HG03108 (cell line): ENCODE results near the gene CDC20B.
"Not testable (repeated sequence)": the region's sequence is repeated elsewhere in the genome, so short reads cannot be mapped to it uniquely, and the experiment has no call there.

Experiments used
- ATAC-seq: cut with Tn5 transposase; IDR thresholded peaks from one replicate; pipeline ENCODE4 v1.9.1; 2021; ENCODE audit warnings: moderate library complexity; ENCODE audit not compliant: unreplicated experiment

The CDC20B gene

DNA sequence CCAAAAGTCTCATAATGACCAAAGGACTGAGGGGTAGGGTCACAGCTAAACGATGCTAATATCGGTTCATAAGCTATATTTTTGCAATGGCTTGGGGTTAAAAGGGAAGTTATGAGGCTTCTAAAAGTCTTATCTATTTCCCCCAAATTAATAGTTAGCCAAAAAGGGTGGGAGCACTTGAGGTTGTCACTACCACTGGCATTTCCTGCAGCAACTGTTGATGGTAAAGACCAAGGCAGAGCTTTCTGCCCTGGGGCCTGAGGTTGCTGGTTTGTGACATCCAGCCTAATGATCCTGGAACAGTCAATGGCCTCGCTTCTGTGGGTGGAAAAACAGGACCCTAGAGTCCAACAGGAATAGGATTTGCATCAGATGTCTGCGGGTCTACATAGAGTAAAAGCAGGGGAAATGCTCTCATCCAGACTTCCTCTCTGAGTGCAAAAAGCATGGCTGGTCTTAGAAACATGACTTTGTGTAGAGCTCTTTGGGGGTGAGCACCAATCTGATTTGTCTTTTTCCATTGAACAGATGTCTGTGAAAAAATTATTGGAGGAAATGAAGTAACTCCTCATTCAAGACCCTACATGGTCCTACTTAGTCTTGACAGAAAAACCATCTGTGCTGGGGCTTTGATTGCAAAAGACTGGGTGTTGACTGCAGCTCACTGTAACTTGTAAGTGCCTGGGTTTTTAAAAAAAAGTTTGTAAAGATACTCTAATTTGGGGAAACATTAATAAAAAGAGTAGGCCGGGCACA, 67.9 kb downstream of the CDC20B start:
- ATAC-seq, result no peak

DNA sequence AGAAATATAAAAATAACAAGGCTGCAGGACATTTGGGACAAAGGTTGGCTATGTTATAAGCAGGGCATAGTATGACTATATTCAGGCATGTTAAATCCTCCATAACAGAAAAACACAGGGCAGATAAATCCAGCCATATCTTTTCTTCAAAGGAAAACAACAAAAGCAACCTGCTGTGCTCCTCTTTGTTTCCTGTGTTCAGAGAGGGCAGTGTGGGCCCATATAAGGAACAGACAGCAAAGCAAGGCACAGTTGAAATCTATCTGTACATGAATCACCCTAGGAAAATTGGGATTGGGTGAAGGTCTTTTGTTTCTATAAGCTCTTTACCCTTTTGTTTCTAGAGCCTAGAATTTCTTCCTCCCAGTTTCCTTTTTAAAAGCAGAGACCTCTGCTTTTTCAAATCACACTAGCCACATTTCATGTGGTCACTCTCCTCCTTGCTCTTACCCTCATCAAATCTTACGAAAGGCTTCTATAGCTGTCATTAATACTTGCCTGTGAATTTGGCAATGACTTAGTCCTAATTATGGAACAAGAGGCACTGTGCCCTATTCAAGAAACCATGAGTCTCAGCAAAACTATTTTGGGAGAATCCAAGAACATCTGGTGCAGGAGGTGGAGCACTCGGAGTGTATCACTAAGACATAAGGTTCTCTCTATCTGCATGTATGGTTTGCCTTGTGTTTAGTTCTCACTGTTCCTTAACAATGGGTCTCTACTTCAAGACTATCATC, 68.8 kb downstream of the CDC20B start:
- ATAC-seq, result no peak

- no peak for ATAC-seq
These were observed 70.6 kb downstream of the CDC20B start, which contains the start of gene GZMA for GRCh38 chr5:55102348-55102747. GZMA (plus strand) TSS chr5:55102646; CDS start chr5:55102683, 37 bp downstream.

DNA sequence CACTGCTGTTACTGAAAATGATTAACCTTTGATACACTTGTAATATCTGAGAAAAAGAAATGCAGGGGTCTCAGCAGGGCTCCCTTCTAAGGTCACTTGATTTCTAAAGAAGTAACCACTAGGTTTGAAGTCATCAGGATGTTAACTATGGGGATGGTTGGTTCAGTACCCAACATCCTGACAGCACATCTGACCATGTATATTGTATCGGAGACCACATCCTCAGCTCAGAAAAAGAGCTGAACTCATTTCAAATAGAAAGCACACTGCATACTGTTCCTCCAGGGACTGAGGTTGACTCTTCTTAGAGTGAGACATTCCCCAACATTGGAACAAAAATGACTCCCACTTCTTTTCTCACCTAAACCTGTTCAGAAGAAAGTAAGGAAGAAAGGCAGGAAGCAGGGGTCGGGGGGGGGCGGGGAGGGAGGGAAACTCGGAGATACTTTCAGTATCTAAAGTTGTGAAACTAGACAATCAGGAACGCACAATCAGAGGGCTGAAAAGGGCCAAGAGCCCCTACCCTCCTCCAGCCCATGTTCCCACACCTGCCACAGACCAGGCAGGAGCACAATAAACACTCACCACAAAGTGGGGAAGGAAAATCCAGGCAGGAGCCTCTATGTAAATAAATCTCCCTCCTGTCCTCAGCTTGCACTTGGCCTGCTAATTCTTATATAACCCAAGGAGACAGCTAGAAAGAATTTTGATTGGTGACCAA, 71.3 kb downstream of the CDC20B start:
- ATAC-seq, result no peak

DNA sequence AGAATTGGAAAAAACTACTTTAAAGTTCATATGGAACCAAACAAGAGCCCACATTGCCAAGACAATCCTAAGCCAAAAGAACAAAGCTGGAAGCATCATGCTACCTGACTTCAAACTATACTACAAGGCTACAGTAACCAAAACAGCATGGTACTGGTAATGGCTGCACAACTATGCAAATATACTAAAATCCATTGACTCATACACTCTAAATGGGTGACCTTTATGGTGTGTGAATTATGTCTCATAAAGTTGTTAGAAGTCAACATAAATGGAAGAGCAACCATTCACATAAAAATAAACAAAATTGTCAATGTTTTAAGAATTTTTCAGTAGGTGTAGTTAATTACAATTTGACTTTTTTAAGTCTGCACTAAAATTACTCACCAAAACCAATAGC, 71.8 kb downstream of the CDC20B start:
- ATAC-seq, result not testable (repeated sequence)

GRCh38 chr5:55096861-55097260, 76.1 kb downstream of the CDC20B start:
- ATAC-seq, result no peak

DNA sequence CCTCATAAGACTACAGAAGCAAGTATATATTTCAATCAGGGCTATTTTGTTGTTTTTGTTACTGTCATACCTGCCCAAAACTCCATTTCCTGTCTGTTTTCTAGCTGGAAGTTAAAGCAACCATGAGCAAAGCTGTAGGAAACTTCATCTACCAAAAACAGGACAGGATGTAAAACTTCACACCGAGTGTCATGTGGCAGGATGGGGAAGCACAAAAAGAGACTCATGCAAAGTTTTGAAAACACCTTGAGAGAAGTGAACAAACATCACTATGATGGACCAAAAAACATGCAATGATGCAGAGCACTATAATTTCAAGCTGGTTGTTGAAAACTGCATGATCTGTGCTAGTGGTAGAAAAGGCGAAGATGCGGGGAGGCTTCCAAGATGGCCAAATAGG, 76.8 kb downstream of the CDC20B start:
- no peak for ATAC-seq

GRCh38 chr5:55091011-55091410, 82.0 kb downstream of the CDC20B start:
- ATAC-seq, result not testable (repeated sequence)

DNA sequence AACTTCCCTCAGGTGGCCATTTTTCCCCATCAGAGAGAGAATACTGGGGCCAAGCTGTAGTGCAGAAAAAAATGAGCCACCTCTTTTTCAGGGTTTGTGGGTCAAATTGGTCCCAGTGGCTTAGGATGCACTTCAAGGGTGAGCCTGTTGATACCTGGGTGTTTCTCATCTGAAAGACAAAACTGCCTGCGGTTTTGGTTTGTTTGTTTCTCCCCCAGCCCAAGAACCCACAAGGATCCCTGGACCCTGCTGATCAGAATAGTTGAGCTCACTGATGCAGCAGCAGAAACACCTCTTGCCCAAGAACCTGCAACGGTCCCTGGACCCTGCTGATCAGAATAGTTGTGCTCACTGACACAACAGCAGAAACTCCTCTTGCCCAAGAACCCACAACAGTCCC, 83.7 kb downstream of the CDC20B start:
- ATAC-seq, result not testable (repeated sequence)

DNA sequence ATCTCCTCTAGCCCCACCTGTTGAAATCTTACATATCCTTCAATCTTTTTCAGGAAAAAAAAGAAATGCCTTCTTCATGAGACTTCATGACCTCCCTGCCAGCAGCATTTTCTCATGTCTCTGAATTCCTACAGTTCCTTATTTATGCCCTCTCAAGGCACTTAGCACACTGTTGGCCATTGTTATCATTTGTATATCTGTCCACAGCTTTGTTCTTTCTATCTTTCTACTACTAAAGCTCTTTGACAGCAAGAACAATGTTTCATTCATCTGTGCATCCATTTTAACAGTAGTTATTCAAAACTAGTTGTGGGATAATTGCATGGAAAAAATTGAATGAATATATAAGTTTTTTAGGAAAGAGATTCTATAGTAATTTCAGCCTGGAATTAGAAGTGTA, 91.4 kb downstream of the CDC20B start:
- no peak for ATAC-seq

DNA sequence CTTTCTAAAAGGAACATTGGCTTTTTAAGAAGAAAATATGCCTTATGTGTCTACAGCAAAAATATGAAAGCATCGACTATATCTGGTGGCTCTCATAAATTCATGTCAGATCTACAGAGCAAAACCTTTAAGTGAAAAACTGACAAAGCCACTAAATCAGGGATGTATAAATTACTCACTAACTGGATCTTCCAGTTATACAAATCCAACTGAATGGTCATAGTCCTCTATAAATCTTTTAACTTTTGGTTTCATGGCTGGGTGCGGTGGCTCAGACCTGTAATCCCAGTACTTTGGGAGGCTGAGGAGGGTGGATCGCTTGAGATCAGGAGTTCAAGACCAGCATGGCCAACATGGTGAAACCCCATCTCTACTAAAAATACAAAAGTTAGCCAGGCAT, 99.8 kb downstream of the CDC20B start:
- no peak for ATAC-seq

DNA sequence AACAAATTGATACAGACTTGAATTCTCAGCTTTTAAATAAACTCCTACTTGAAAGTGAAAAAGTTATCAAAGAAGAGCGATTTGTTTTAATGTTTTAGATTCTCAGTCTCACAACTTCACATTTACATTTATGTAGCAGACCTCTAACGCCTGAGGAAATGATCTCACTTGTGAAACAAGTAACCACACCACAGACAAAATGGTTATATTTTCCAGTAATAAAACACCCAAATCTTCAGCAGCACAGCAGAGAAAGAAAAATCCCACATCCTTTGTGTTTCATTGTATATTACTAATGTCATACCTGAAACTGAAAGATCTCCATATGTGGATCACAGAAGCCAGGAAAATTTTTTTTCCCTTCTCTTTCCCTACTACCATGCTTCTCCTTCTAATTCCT, 100.3 kb downstream of the CDC20B start:
- ATAC-seq, result no peak

DNA sequence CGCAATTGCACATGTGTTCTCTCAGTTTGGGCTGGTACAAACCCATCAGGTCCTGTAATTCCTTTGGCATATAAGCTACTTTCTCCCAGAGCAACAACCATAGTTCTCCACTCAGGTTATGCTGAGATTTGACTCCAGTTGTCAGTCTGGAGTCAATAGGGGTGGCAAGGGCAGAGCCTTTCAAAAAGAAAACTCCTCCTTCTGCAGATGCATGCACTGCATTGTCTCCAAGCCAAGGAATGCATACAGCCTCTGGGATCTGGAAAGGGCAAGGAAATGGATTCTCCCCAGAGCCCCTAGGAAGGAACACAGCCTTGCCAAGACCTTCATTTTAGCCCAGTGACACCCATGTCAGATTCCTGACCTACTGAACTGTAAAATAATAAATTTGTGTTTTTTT, 101.6 kb downstream of the CDC20B start:
- ATAC-seq, result no peak

DNA sequence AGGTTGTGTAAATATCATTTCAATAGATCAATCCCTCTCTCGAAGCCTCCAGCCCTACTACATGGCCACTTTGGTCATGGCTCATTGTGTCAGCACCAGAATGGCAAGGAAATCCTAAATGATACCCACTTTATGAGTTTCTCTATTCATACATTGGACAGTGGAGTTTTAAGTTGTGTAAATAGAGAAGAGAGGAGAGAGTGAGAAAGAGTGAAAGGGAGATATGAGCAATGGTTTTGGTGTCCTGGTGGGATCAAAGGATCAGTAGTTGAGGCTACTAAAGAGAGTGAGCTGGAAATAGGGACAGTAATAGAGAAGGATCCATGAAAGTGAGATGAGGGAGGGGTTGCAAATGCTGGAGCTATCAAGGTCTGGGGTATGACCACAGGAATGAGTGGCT, 102.0 kb downstream of the CDC20B start:
- no peak for ATAC-seq

GRCh38 chr5:55066277-55066676, 106.7 kb downstream of the CDC20B start:
- no peak for ATAC-seq

GRCh38 chr5:55064523-55064922, 108.5 kb downstream of the CDC20B start:
- no peak for ATAC-seq

DNA sequence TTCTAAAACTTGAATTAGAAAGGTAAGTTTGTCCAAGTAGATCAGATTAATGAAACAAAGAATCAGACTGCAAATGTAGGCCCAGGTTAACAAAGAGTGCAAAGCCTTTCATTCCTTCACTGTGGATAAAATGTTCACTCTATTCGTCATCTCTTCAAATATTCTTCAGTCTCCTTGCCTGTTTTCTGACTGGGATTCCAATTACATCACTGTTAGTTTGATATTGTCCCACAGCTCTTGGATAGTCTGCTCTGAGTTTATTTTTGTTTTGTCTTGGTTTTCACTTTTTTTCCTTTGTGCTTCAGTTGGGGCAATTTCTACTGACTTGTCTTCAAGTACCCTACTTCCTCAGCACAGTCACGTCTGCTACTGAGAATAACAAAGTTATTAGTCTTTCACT, 109.1 kb downstream of the CDC20B start:
- no peak for ATAC-seq

DNA sequence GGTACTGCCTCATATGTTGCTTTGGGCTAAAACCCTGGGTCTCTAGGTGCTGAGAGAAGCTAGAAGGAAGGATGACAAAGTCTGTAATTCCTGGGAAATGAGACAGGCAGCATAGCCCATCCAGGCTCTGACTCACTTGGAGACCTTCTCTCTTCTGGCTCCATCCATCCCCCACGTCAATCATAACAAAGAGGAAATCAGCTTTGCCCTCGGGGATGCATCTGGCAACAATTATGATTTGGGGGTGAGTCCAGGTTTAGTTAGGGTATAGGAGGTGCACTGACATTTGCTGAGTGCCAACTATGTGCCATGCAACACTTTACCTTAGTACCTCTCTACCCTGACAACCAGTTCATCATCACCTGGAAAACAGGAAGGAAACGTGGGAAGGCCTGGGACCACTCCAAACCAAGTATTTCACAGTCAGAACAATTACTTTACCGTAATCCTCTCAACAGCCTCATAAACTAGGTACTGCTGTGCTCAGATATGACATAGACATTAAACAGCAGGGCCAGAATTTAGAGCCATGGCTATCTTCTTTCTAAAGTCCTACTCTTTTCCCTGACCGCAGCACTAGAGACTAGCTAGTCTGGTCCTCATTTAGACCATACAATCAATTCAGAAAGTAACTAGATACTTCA, 109.6 kb downstream of the CDC20B start:
- no peak for ATAC-seq
